B cell (primary cell): ENCODE data around the gene RPL22.

ENCODE experiments used
- EZH2 ChIP-seq: IDR thresholded peaks from 2 replicates; pipeline ENCODE4 v1.6.1; 2012; ENCODE audit warnings: borderline replicate concordance, low read depth, mild to moderate bottlenecking, moderate library complexity, low read length; ENCODE audit not compliant: insufficient read depth, poor library complexity, severe bottlenecking
- TF ChIP-seq, protein P1 (sequence below): fragments of 200-600 bp; IDR thresholded peaks from one replicate; pipeline ENCODE4 v1.8.0; 2022; ENCODE audit warnings: antibody characterized with exemption, mild to moderate bottlenecking

DNA sequence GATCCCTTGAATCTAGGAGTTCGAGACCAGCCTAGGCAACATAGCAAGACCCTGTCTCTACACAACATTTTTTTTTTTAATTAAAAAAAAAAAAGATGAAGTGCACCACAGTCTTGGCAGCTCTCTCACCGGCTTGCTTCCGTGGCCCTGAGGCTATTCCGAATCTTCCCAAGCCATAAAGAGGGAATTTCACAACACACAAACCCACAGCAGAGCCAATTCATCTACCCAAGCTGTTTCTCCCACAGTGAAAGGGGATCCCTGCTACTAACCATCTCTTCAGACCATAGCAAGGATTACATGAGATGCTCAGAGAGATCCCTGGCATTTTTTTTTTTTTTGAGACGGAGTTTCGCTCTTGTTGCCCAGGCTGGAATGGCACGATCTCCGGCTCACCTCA is 10.9 kb downstream of the RPL22 start:
- TF ChIP-seq, protein P1, sequence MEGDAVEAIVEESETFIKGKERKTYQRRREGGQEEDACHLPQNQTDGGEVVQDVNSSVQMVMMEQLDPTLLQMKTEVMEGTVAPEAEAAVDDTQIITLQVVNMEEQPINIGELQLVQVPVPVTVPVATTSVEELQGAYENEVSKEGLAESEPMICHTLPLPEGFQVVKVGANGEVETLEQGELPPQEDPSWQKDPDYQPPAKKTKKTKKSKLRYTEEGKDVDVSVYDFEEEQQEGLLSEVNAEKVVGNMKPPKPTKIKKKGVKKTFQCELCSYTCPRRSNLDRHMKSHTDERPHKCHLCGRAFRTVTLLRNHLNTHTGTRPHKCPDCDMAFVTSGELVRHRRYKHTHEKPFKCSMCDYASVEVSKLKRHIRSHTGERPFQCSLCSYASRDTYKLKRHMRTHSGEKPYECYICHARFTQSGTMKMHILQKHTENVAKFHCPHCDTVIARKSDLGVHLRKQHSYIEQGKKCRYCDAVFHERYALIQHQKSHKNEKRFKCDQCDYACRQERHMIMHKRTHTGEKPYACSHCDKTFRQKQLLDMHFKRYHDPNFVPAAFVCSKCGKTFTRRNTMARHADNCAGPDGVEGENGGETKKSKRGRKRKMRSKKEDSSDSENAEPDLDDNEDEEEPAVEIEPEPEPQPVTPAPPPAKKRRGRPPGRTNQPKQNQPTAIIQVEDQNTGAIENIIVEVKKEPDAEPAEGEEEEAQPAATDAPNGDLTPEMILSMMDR = no peak
- TF ChIP-seq EZH2 = no peak
